ENCODE results near the gene ZNF468. TPM values are rescaled to one million over a fixed set of nuclear protein-coding genes. Genes with fewer than 3 reads are reported as not detected.

The ZNF468 gene
- total and polyA plus RNA-seq, 2 donors (not counting 3 experiments of a cell fraction or from before 2014, with no cell fraction given), result 6.3 to 12.6 TPM

DNA sequence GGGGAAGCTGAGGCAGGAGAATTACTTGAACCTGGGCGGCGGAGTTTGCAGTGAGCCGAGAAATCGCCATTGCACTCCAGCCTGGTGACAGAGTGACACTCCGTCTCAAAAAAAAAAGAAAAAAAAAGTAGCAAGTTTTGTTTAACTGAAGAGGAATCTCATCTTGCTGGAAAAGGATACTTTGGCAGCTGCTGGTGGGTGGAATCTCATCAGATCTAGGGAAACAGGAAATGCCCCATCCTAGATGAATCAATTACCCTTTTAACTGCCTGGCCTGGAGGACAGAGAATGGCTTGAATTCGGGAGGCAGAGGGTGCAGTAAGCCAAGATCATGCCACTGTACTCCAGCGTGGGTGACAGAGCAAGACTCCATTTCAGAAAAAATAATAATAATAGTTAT is 31.7 kb upstream of the ZNF468 start:
- Histone ChIP-seq H4K20me1 (replicated peaks; ENCODE audit: control insufficient read depth, extremely low read depth, insufficient read depth, low read length) (no peaks in the 10 kb centered on the region), H3K4me2 (ENCODE audit: insufficient read depth, low read length) (no peak overlapping the region), H3K4me1 (ENCODE audit: control insufficient read depth, extremely low read depth, insufficient read depth, low read length) (no peaks in the 10 kb centered on the region), H2AFZ (ENCODE audit: low read depth, low read length) (no peak overlapping the region), H3K4me3 (replicated peaks in 1 of 3; ENCODE audit: insufficient read depth in 1 of 3, low read depth in 1 of 3, low read length in 3 of 3) (no peak overlapping the region), H3K27ac (ENCODE audit: insufficient read depth, low read depth, low read length) (no peak overlapping the region), H3K36me3 (ENCODE audit: control insufficient read depth in 2 of 2, extremely low read depth in 1 of 2, insufficient read depth in 2 of 2, low read length in 2 of 2) (peaks cover 2 to 14% of the 10 kb centered on the region in 2 experiments), H3K79me2 (ENCODE audit: control insufficient read depth, insufficient read depth, low read length) (no peaks in the 10 kb centered on the region), H3K27me3 (ENCODE audit: control insufficient read depth in 2 of 2, insufficient read depth in 2 of 2, low read length in 2 of 2) (no peaks in the 10 kb centered on the region), H3K9me3 (replicated peaks; ENCODE audit: control insufficient read depth, insufficient read depth, low read length) (no peaks in the 10 kb centered on the region), H3K9ac (replicated peaks; ENCODE audit: extremely low read depth, insufficient read depth, low read length) (no peak overlapping the region), H3K9me1 (replicated peaks; ENCODE audit: control insufficient read depth, extremely low read depth, insufficient read depth, low read length) (no peaks in the 10 kb centered on the region)
- TF ChIP-seq JUN (IDR thresholded peaks at IDR 0.05; ENCODE audit: borderline replicate concordance, insufficient read depth, insufficient read length, low read depth) (no peak), MYC (IDR thresholded peaks at IDR 0.05; ENCODE audit: low read depth, low read length) (no peak), POLR2AphosphoS5 (IDR thresholded peaks at IDR 0.05; ENCODE audit: insufficient read depth, low read depth, low read length) (no peak), EZH2 (IDR thresholded peaks at IDR 0.05; ENCODE audit: borderline replicate concordance, low read depth, low read length, severe bottlenecking) (no peak), FOS (IDR thresholded peaks at IDR 0.05; ENCODE audit: borderline replicate concordance, insufficient read depth, low read length) (no peak), GATA2 (IDR thresholded peaks at IDR 0.05; ENCODE audit: insufficient read depth, insufficient read length, low read depth, low read length) (no peak), POLR2A (IDR thresholded peaks at IDR 0.05; ENCODE audit: low read depth, low read length) (no peak)
- TF ChIP-seq, protein P1, sequence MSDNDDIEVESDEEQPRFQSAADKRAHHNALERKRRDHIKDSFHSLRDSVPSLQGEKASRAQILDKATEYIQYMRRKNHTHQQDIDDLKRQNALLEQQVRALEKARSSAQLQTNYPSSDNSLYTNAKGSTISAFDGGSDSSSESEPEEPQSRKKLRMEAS (IDR thresholded peaks at IDR 0.05; ENCODE audit: insufficient read depth, insufficient read length), result no peak
- TF ChIP-seq, protein P2, sequence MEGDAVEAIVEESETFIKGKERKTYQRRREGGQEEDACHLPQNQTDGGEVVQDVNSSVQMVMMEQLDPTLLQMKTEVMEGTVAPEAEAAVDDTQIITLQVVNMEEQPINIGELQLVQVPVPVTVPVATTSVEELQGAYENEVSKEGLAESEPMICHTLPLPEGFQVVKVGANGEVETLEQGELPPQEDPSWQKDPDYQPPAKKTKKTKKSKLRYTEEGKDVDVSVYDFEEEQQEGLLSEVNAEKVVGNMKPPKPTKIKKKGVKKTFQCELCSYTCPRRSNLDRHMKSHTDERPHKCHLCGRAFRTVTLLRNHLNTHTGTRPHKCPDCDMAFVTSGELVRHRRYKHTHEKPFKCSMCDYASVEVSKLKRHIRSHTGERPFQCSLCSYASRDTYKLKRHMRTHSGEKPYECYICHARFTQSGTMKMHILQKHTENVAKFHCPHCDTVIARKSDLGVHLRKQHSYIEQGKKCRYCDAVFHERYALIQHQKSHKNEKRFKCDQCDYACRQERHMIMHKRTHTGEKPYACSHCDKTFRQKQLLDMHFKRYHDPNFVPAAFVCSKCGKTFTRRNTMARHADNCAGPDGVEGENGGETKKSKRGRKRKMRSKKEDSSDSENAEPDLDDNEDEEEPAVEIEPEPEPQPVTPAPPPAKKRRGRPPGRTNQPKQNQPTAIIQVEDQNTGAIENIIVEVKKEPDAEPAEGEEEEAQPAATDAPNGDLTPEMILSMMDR (IDR thresholded peaks at IDR 0.05; ENCODE audit: extremely low read depth in 1 of 2, insufficient read depth in 1 of 2, low read depth in 1 of 2, low read length in 2 of 2), result no peak
- DNase-seq (ENCODE audit: low read depth, low spot score) (no peak), FAIRE-seq (no peak)
- BruUV-seq (replicated peaks), result no TSS peak
- CTCF ChIA-PET, result no interaction called here
- POLR2A ChIA-PET, result no interaction called here
- intact Hi-C loops (cut with micrococcal nuclease), result no loop called here
- dilution Hi-C loops (cut with MboI; ENCODE audit: extremely low pct_ligation_motif_present, low sequenced_read_pairs), result no loop called here

All from endothelial cell of umbilical vein (primary cell).